K562 (cell line): ENCODE results near the gene RTL10. TPM values are rescaled to one million over a fixed set of nuclear protein-coding genes. Genes with fewer than 3 reads are reported as not detected.

Experiments used
- ARHGAP35 ChIP-seq: fragments of 450-650 bp; IDR thresholded peaks from 2 replicates; pipeline ENCODE4 v1.6.1; 2018; ENCODE audit not compliant: partially characterized antibody
- C11orf30 ChIP-seq: fragments of 450-650 bp; IDR thresholded peaks from 2 replicates; pipeline ENCODE4 v1.6.1; 2016; ENCODE audit warnings: low read depth, mild to moderate bottlenecking
- ELF2 ChIP-seq: fragments of 250-450 bp; sonication (Bioruptor Pico); IDR thresholded peaks from 2 replicates; pipeline ENCODE4 v1.5.0; 2021; ENCODE audit warnings: mild to moderate bottlenecking
- ETV1 ChIP-seq: fragments of 450-650 bp; conservative IDR thresholded peaks from 2 replicates; pipeline ENCODE4 v1.6.1; 2016; ENCODE audit warnings: missing genetic modification characterization, control low read depth, low read depth, missing compliant biosample characterization
- FOXA1 ChIP-seq: fragments of 450-650 bp; IDR thresholded peaks from 2 replicates; pipeline ENCODE4 v1.6.1; 2016; ENCODE audit warnings: mild to moderate bottlenecking, borderline replicate concordance
- FOXA3 ChIP-seq, 2 experiments: fragments of 450-650 bp in 1 of 2; sonication (generic) in 1 of 2; formaldehyde crosslinking; IDR thresholded peaks in 1 of 2; conservative IDR thresholded peaks in 1 of 2; 2 replicates each; pipeline versions ENCODE4 v1.4.0 to v1.8.0; 2020 to 2022; ENCODE audit warnings: mild to moderate bottlenecking in 2 of 2, missing genetic modification reagents in 1 of 2
- FOXJ3 ChIP-seq: sonication (generic); formaldehyde crosslinking; IDR thresholded peaks from 2 replicates; pipeline ENCODE4 v1.4.0; 2020; ENCODE audit warnings: mild to moderate bottlenecking, missing genetic modification reagents
- FUS ChIP-seq: fragments of 200-400 bp; formaldehyde crosslinking; optimal IDR thresholded peaks from 2 replicates; pipeline ENCODE3; 2017; ENCODE audit warnings: low read depth, low read length
- HDAC2 ChIP-seq: fragments of 450-650 bp; IDR thresholded peaks from 2 replicates; pipeline ENCODE4 v1.6.1; 2016; ENCODE audit warnings: mild to moderate bottlenecking
- HDAC8 ChIP-seq: fragments of 450-650 bp; IDR thresholded peaks from 2 replicates; pipeline ENCODE4 v1.6.1; 2016; ENCODE audit warnings: mild to moderate bottlenecking, missing genetic modification characterization, moderate library complexity, missing compliant biosample characterization
- MYC ChIP-seq, 2 experiments: fragments of 250-450 bp in 1 of 2; sonication (Bioruptor Pico) in 1 of 2; IDR thresholded peaks; 2 replicates each; pipeline versions ENCODE4 v1.5.1 to v1.6.1; 2012 to 2021; ENCODE audit warnings: low read depth in 2 of 2, borderline replicate concordance in 1 of 2, improper control_type of control experiment in 1 of 2, low read length in 1 of 2, mild to moderate bottlenecking in 1 of 2, moderate library complexity in 1 of 2
- NR1H2 ChIP-seq: sonication (generic); formaldehyde crosslinking; IDR thresholded peaks from 2 replicates; pipeline ENCODE4 v1.4.0; 2020; ENCODE audit warnings: mild to moderate bottlenecking, missing genetic modification reagents
- RB1 ChIP-seq: fragments of 450-650 bp; IDR thresholded peaks from 2 replicates; pipeline ENCODE4 v1.6.1; 2017; ENCODE audit warnings: low read depth, mild to moderate bottlenecking
- RFX5 ChIP-seq: IDR thresholded peaks from 2 replicates; pipeline ENCODE4 v1.6.1; 2011; ENCODE audit warnings: low read depth, mild to moderate bottlenecking, improper control_type of control experiment, low read length
- RHOXF2B ChIP-seq: fragments of 250-450 bp; sonication (Bioruptor Pico); conservative IDR thresholded peaks from 2 replicates; pipeline ENCODE4 v1.5.1; 2021
- SMAD1 ChIP-seq: fragments of 150-350 bp; IDR thresholded peaks from 2 replicates; pipeline ENCODE4 v1.6.1; 2014; ENCODE audit warnings: low read length, low read depth; ENCODE audit not compliant: partially characterized antibody
- SREBF2 ChIP-seq: sonication (generic); formaldehyde crosslinking; IDR thresholded peaks from 2 replicates; pipeline ENCODE4 v1.4.0; 2020; ENCODE audit warnings: mild to moderate bottlenecking, missing genetic modification reagents
- SRSF3 ChIP-seq: fragments of 200-400 bp; formaldehyde crosslinking; IDR thresholded peaks from 2 replicates; pipeline ENCODE4 v1.6.1; 2016; ENCODE audit warnings: mild to moderate bottlenecking, low read length, moderate library complexity; ENCODE audit not compliant: insufficient read depth
- TCF7L2 ChIP-seq: fragments of 150-350 bp; IDR thresholded peaks from 2 replicates; pipeline ENCODE4 v1.6.1; 2016; ENCODE audit warnings: low read depth, mild to moderate bottlenecking, low read length, moderate library complexity
- TEAD2 ChIP-seq: fragments of 450-650 bp; IDR thresholded peaks from 2 replicates; pipeline ENCODE4 v1.6.1; 2016; ENCODE audit warnings: missing genetic modification characterization, control low read depth, missing compliant biosample characterization
- ZNF134 ChIP-seq: fragments of 250-450 bp; sonication (Bioruptor Pico); conservative IDR thresholded peaks from 2 replicates; pipeline ENCODE4 v1.4.0; 2020
- ZNF140 ChIP-seq: fragments of 250-450 bp; sonication (Bioruptor Pico); IDR thresholded peaks from 2 replicates; pipeline ENCODE4 v1.8.0; 2021; ENCODE audit warnings: moderate library complexity, mild to moderate bottlenecking, inconsistent platforms
- ZNF165 ChIP-seq: fragments of 250-450 bp; sonication (Bioruptor Pico); IDR thresholded peaks from 2 replicates; pipeline ENCODE4 v1.4.0; 2020; ENCODE audit warnings: borderline replicate concordance
- ZNF75A ChIP-seq: fragments of 450-650 bp; formaldehyde crosslinking; IDR thresholded peaks from 2 replicates; pipeline ENCODE4 v1.4.0; 2020; ENCODE audit warnings: mild to moderate bottlenecking
- ZNF764 ChIP-seq: fragments of 250-450 bp; sonication (Bioruptor Pico); IDR thresholded peaks from 2 replicates; pipeline ENCODE4 v1.4.0; 2020; ENCODE audit warnings: low read depth, mild to moderate bottlenecking, moderate library complexity
- ZSCAN32 ChIP-seq: fragments of 450-650 bp; formaldehyde crosslinking; IDR thresholded peaks from 2 replicates; pipeline ENCODE4 v1.4.0; 2020; ENCODE audit warnings: mild to moderate bottlenecking, moderate library complexity
- polyA plus RNA-seq, 8 experiments: library from polyadenylated mRNA; depleted of rRNA in 4 of 8; stranded (reverse) in 5 of 8; unstranded in 3 of 8; fragments of >200 nt; fragmentation: Nextera tagmentation in 2 of 8; fragmentation: Illumina TruSeq in 1 of 8; extraction: Ambion mirVana in 2 of 8; extraction: Trizol in 1 of 8; gene quantifications; 2 replicates each; pipeline versions ENCODE4 v1.2.1 to v1.2.3, GENCODE V29; 2011 to 2014; ENCODE audit warnings: inconsistent platforms in 1 of 8, missing spikeins in 1 of 8
- total RNA-seq, 7 experiments: library from RNA; depleted of rRNA in 6 of 7; stranded (reverse); fragments of >200 nt in 6 of 7; fragmentation: Illumina TruSeq in 2 of 7; extraction: Trizol in 2 of 7; gene quantifications; 2 replicates each; pipeline versions ENCODE4 v1.2.1 to v1.2.3, GENCODE V29; 2011 to 2021; ENCODE audit warnings: low replicate concordance in 1 of 7
- TF ChIP-seq, protein P1 (sequence below): fragments of 250-450 bp; sonication (Bioruptor Pico); IDR thresholded peaks from 2 replicates; pipeline ENCODE4 v1.4.0; 2020; ENCODE audit warnings: mild to moderate bottlenecking, moderate library complexity
- TF ChIP-seq, protein P2 (sequence below): fragments of 250-450 bp; sonication (Bioruptor Pico); IDR thresholded peaks from 2 replicates; pipeline ENCODE4 v1.8.0; 2022; ENCODE audit warnings: moderate library complexity, mild to moderate bottlenecking, inconsistent platforms

Gene RTL10
- total and polyA plus RNA-seq, 9 of the 15 experiments (the other 6 are each of a cell fraction or from before 2014, with no cell fraction given): 19.8 to 75.5 (median 32.5) TPM

DNA sequence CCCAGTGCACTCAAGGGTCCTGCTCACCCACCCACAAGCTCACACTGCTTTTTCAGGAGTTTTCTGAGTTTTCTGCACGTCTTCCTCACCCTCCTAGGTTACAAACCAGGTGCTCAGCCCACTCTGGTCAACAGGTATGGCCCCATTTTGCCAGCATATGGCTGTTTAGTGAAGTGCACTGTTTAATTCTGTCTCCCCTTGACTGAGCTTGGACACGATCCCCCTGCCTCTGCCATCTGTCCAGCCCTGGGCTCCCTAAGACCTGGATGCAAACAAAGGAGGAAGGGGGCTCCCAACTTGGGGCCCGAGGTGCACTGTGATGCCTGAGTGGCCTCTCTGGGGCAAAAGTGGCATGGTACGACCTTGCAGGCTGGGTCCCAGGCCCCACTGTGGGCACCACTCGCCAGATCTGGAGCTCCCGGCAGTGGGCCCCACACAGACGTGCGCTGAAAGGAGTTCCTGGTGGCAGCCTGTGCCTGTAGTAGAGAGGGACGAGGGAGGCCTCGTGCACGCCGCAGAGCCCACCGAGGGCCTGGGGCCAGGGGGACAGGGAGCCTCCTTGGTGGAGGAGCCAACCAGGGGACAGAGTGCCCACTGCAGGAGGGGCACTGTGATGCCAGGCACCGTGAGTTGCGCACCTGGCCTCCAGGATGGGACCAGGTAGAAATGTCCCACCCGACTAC, 49.6 kb upstream of the RTL10 start (continued):
- 0 out of 2 replicates have a peak, but pooled peaks have one; percentile 17 for TF ChIP-seq ZNF764 (CRISPR knock-in tag)
- TF ChIP-seq RB1: no peak
- no peak for TF ChIP-seq FOXA3 (CRISPR knock-in tag; conservative IDR thresholded peaks at IDR 0.05 in 1 of 2, IDR thresholded peaks at IDR 0.05 in 1 of 2)
- no peak for TF ChIP-seq ZNF134 (CRISPR knock-in tag)
- TF ChIP-seq ZNF75A (CRISPR knock-in tag): no peak
- no peak for TF ChIP-seq SRSF3
- no peak for TF ChIP-seq ZNF165 (CRISPR knock-in tag)
- TF ChIP-seq RHOXF2B (CRISPR knock-in tag): no peak
- TF ChIP-seq RFX5: no peak
- no peak for TF ChIP-seq C11orf30
- TF ChIP-seq, protein P1, sequence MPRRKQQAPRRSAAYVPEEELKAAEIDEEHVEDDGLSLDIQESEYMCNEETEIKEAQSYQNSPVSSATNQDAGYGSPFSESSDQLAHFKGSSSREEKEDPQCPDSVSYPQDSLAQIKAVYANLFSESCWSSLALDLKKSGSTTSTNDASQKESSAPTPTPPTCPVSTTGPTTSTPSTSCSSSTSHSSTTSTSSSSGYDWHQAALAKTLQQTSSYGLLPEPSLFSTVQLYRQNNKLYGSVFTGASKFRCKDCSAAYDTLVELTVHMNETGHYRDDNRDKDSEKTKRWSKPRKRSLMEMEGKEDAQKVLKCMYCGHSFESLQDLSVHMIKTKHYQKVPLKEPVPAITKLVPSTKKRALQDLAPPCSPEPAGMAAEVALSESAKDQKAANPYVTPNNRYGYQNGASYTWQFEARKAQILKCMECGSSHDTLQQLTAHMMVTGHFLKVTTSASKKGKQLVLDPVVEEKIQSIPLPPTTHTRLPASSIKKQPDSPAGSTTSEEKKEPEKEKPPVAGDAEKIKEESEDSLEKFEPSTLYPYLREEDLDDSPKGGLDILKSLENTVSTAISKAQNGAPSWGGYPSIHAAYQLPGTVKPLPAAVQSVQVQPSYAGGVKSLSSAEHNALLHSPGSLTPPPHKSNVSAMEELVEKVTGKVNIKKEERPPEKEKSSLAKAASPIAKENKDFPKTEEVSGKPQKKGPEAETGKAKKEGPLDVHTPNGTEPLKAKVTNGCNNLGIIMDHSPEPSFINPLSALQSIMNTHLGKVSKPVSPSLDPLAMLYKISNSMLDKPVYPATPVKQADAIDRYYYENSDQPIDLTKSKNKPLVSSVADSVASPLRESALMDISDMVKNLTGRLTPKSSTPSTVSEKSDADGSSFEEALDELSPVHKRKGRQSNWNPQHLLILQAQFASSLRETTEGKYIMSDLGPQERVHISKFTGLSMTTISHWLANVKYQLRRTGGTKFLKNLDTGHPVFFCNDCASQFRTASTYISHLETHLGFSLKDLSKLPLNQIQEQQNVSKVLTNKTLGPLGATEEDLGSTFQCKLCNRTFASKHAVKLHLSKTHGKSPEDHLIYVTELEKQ (CRISPR knock-in tag): no peak
- TF ChIP-seq NR1H2 (CRISPR knock-in tag): no peak
- TF ChIP-seq ZSCAN32: 0 out of 2 replicates have a peak, but pooled peaks have one; percentile 11
- 0 out of 2 replicates have a peak, but pooled peaks have one; percentile 48 for TF ChIP-seq ELF2 (CRISPR knock-in tag)
- no peak for TF ChIP-seq SMAD1
- TF ChIP-seq, protein P2, sequence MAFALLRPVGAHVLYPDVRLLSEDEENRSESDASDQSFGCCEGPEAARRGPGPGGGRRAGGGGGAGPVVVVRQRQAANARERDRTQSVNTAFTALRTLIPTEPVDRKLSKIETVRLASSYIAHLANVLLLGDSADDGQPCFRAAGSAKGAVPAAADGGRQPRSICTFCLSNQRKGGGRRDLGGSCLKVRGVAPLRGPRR: no peak
- no peak for TF ChIP-seq FOXA1
- no peak for TF ChIP-seq ARHGAP35
- TF ChIP-seq HDAC2: no peak
- TF ChIP-seq HDAC8 (tag): no peak
- no peak for TF ChIP-seq ETV1 (tag)
- no peak for TF ChIP-seq TCF7L2
- no peak for TF ChIP-seq ZNF140 (CRISPR knock-in tag)
- no peak for TF ChIP-seq FOXJ3 (CRISPR knock-in tag)
- TF ChIP-seq TEAD2 (tag): no peak
- no peak for TF ChIP-seq SREBF2 (CRISPR knock-in tag)
- TF ChIP-seq FUS: no peak
- TF ChIP-seq MYC (IDR thresholded peaks at IDR 0.05; ENCODE audit: low read depth, low read length): no peak
- TF ChIP-seq MYC (CRISPR knock-in tag; IDR thresholded peaks at IDR 0.05; ENCODE audit: borderline replicate concordance, low read depth): 0 out of 2 replicates have a peak, but pooled peaks have one; percentile 25
